B cell (primary cell): ENCODE data around the gene SSBP2. TPM values are rescaled to one million over a fixed set of nuclear protein-coding genes. Genes with fewer than 3 reads are reported as not detected.

Experiments used
- ATAC-seq: fragments of 200-7000 bp; cut with Tn5 transposase; one replicate; pipeline ENCODE4 v1.10.0; 2021; ENCODE audit warnings: low read depth, mild to moderate bottlenecking, moderate number of reproducible peaks, moderate library complexity
- CTCF ChIA-PET: fragments of 350-600 bp; sonication (Branson Sonifier 250); formaldehyde crosslinking; loops from one replicate; lab custom pipeline; 2021; ENCODE audit warnings: antibody characterized with exemption, inconsistent platforms; lab: Charles Lee
- POLR2A ChIA-PET: fragments of 350-600 bp; sonication (Branson Sonifier 250); formaldehyde crosslinking; loops from one replicate; lab custom pipeline; 2021; ENCODE audit warnings: antibody characterized with exemption; lab: Charles Lee
- DNase-seq: peaks from one replicate; pipeline ENCODE4 v3.0.0; 2013
- H2AFZ ChIP-seq: 2 replicates; pipeline ENCODE4 v1.6.1; 2012; ENCODE audit warnings: mild to moderate bottlenecking, low read depth, low read length; ENCODE audit not compliant: insufficient read depth, poor library complexity, severe bottlenecking
- H3K27ac ChIP-seq, 2 donors: 1 replicate in 1 of 2; 2 replicates in 1 of 2; pipeline ENCODE4 v1.5.1; 2012 to 2013; ENCODE audit warnings: low read length in 2 of 2, mild to moderate bottlenecking in 2 of 2, moderate library complexity in 1 of 2
- H3K27me3 ChIP-seq, 4 experiments: fragments of 200-600 bp in 1 of 4; sonication (generic) in 1 of 4; replicated peaks in 1 of 4; 1 replicate in 2 of 4; 2 replicates in 2 of 4; pipeline versions ENCODE4 v1.6.1 to v1.7.0; 2013 to 2016; ENCODE audit warnings: low read length in 3 of 4, mild to moderate bottlenecking in 2 of 4, mixed read lengths in 1 of 4, moderate library complexity in 1 of 4; ENCODE audit not compliant: insufficient read depth in 4 of 4, control insufficient read depth in 3 of 4; ENCODE audit errors: control extremely low read depth in 1 of 4
- H3K36me3 ChIP-seq, 2 experiments: replicated peaks in 1 of 2; 1 replicate in 1 of 2; 2 replicates in 1 of 2; pipeline versions ENCODE4 v1.6.1 to v1.7.1; 2013; ENCODE audit warnings: low read length in 1 of 2; ENCODE audit not compliant: insufficient read depth in 2 of 2, control insufficient read depth in 1 of 2; ENCODE audit errors: control extremely low read depth in 1 of 2, extremely low read depth in 1 of 2
- H3K4me1 ChIP-seq, 2 donors: fragments of 200-600 bp in 1 of 2; sonication (generic) in 1 of 2; 1 replicate in 1 of 2; 2 replicates in 1 of 2; pipeline versions ENCODE4 v1.5.1 to v1.6.1; 2013 to 2017; ENCODE audit warnings: low read length in 2 of 2; ENCODE audit not compliant: control insufficient read depth in 2 of 2, insufficient read depth in 2 of 2
- H3K4me2 ChIP-seq: replicated peaks from 2 replicates; pipeline ENCODE3; 2012; ENCODE audit warnings: mild to moderate bottlenecking, low read depth, low read length; ENCODE audit not compliant: poor library complexity, severe bottlenecking
- H3K4me3 ChIP-seq, 5 experiments: fragments of 200-600 bp in 1 of 5; sonication (generic) in 1 of 5; 1 replicate in 3 of 5; 2 replicates in 2 of 5; pipeline versions ENCODE4 v1.5.1 to v1.7.0; 2011 to 2016; ENCODE audit warnings: low read length in 4 of 5, mild to moderate bottlenecking in 4 of 5, low read depth in 2 of 5, control low read depth in 1 of 5, moderate library complexity in 1 of 5; ENCODE audit not compliant: insufficient read depth in 1 of 5; ENCODE audit errors: control extremely low read depth in 1 of 5, extremely low read depth in 1 of 5
- H3K79me2 ChIP-seq: fragments of 200-600 bp; sonication (generic); one replicate; pipeline ENCODE4 v1.6.0; 2016; ENCODE audit warnings: low read length; ENCODE audit not compliant: control insufficient read depth, insufficient read depth
- H3K9ac ChIP-seq: fragments of 200-600 bp; sonication (generic); 2 replicates; pipeline ENCODE4 v1.6.1; 2017; ENCODE audit warnings: mild to moderate bottlenecking, low read length, moderate library complexity
- H3K9me3 ChIP-seq, 3 donors: one replicate each; pipeline versions ENCODE4 v1.6.1 to v1.7.1; 2013; ENCODE audit warnings: low read length in 2 of 3; ENCODE audit not compliant: control insufficient read depth in 2 of 3, insufficient read depth in 1 of 3; ENCODE audit errors: control extremely low read depth in 1 of 3
- H4K20me1 ChIP-seq: 2 replicates; pipeline ENCODE4 v1.6.0; 2012; ENCODE audit warnings: mild to moderate bottlenecking, low read length; ENCODE audit not compliant: insufficient read depth, control insufficient read depth, poor library complexity, severe bottlenecking
- H3K27ac Mint-ChIP-seq: one replicate; pipeline ENCODE4 v1.8.0; 2021; ENCODE audit warnings: mixed read lengths
- H3K27me3 Mint-ChIP-seq: one replicate; pipeline ENCODE4 v1.8.0; 2021; ENCODE audit warnings: mixed read lengths
- H3K4me1 Mint-ChIP-seq: one replicate; pipeline ENCODE4 v1.8.0; 2021; ENCODE audit warnings: mixed read lengths
- H3K4me3 Mint-ChIP-seq: one replicate; pipeline ENCODE4 v1.8.0; 2021; ENCODE audit warnings: mixed read lengths
- H3K9me3 Mint-ChIP-seq: one replicate; pipeline ENCODE4 v1.8.0; 2022; ENCODE audit warnings: mixed read lengths; ENCODE audit not compliant: insufficient read depth
- CTCF ChIP-seq: fragments of 200-600 bp; IDR thresholded peaks from one replicate; pipeline ENCODE4 v1.8.0; 2022; ENCODE audit warnings: antibody characterized with exemption, mild to moderate bottlenecking
- EZH2 ChIP-seq: IDR thresholded peaks from 2 replicates; pipeline ENCODE4 v1.6.1; 2012; ENCODE audit warnings: borderline replicate concordance, low read depth, mild to moderate bottlenecking, moderate library complexity, low read length; ENCODE audit not compliant: insufficient read depth, poor library complexity, severe bottlenecking
- WGBS: methylation state at CpG from one replicate; pipeline ENCODE4 v1.1.5; 2013; ENCODE audit warnings: missing lambda C conversion rate; ENCODE audit not compliant: insufficient coverage; 5-methylcytosine and 5-hydroxymethylcytosine counted together
- intact Hi-C: fragments of 100-400 bp; cut with micrococcal nuclease; formaldehyde crosslinking; loops from one replicate; pipeline ENCODE4 v1.10.0; 2022
- polyA plus RNA-seq: library from polyadenylated mRNA; depleted of rRNA; stranded (reverse); fragments of >200 nt; gene quantifications from 2 replicates; pipeline ENCODE4 v1.2.3, GENCODE V29; 2012
- total RNA-seq, 2 donors: library from RNA; stranded (reverse); fragments of 120-200 nt in 1 of 2; gene quantifications; 1 replicate in 1 of 2; 2 replicates in 1 of 2; pipeline versions ENCODE4 v1.2.3 to v1.2.4, GENCODE V29; 2013 to 2022

SSBP2 gene
- total and polyA plus RNA-seq, 2 donors (not counting 1 experiment from before 2014, with no cell fraction given), result 40.9 to 49.6 TPM

- TF ChIP-seq EZH2 (no peak), CTCF (no peak)
- Histone ChIP-seq H2AFZ (peak overlapping the region; percentile 86), H3K27ac (no peak overlapping the region), H4K20me1 (peaks cover 4% of the 10 kb centered on the region), H3K36me3 (no peaks in the 10 kb centered on the region), H3K9me3 (no peaks in the 10 kb centered on the region), H3K79me2 (peaks cover 17% of the 10 kb centered on the region), H3K4me1 (peaks cover 17 to 21% of the 10 kb centered on the region in 2 donors), H3K4me2 (no peak overlapping the region), H3K4me3 (no peak overlapping the region), H3K9ac (no peak overlapping the region), H3K27me3 (no peaks in the 10 kb centered on the region)
- Mint-ChIP-seq H3K4me3 (peak overlapping the region; percentile 95), H3K27me3 (no peaks in the 10 kb centered on the region), H3K9me3 (no peaks in the 10 kb centered on the region), H3K4me1 (peaks cover 27% of the 10 kb centered on the region), H3K27ac (peak overlapping the region; percentile 42)
- ChIA-PET CTCF (interaction anchor here (4.3 kb wide), 1 partner anchor 99 kb away, joined by 52 read pairs; no protein-coding TSS in a partner anchor), POLR2A (no interaction called here)
- intact Hi-C loops, result loop anchor here (5.0 to 10.0 kb wide), 3 partner anchors 328 to 475 kb away; no protein-coding TSS in a partner anchor
- ATAC-seq, result no peak
- DNase-seq, result no peak
- WGBS, result 98% methylated on average over 4 of the region's 5 CpGs
Measured at GRCh38 chr5:81752644-81752963, 1.7 kb upstream of the SSBP2 start.

GRCh38 chr5:81751836-81752643 is 1.1 kb upstream of the SSBP2 start:
- Mint-ChIP-seq H3K27me3 (no peaks in the 10 kb centered on the region), H3K9me3 (no peaks in the 10 kb centered on the region), H3K4me3 (peak overlapping the region; percentile 95), H3K4me1 (peaks cover 32% of the 10 kb centered on the region), H3K27ac (peak overlapping the region; percentile 98)
- 17% methylated on average over 30 of the region's 37 CpGs for WGBS
- Histone ChIP-seq H3K27ac (peak overlapping the region; percentile 29 to 89), H3K4me3 (peak overlapping the region in 4 of 5 experiments; percentile 71 to 84 (median 78)), H3K9me3 (no peaks in the 10 kb centered on the region), H3K4me1 (peaks cover 17 to 27% of the 10 kb centered on the region in 2 donors), H3K9ac (peak overlapping the region; percentile 76), H3K27me3 (no peaks in the 10 kb centered on the region), H3K79me2 (peaks cover 23% of the 10 kb centered on the region), H4K20me1 (peaks cover 5% of the 10 kb centered on the region), H2AFZ (peak overlapping the region; percentile 86), H3K4me2 (peak overlapping the region; percentile 89), H3K36me3 (no peaks in the 10 kb centered on the region)
- POLR2A ChIA-PET, result interaction anchor here (0.6 to 2.6 kb wide), 10 partner anchors 27 to 262 kb away, joined by 3 to 81 read pairs (median 6); partner anchors contain the start of gene ATG10
- no peak for ATAC-seq
- intact Hi-C loops, result loop anchor here (1.0 to 10.0 kb wide), 7 partner anchors 27 to 475 kb away; partner anchors contain the start of genes ATG10 and ZCCHC9
- no peak for DNase-seq
- CTCF ChIA-PET, result interaction anchor here (1.5 to 4.3 kb wide), 3 partner anchors 10 to 243 kb away, joined by 3 to 52 read pairs (median 3); no protein-coding TSS in a partner anchor
- TF ChIP-seq CTCF (no peak), EZH2 (no peak)
